Left cardiac atrium (tissue), 4 donors: ENCODE measurements around the gene REV1. TPM values are rescaled to one million over a fixed set of nuclear protein-coding genes. Genes with fewer than 3 reads are reported as not detected.

Experiments used
- ATAC-seq, 2 donors: fragments of 200-7000 bp; cut with Tn5 transposase; one replicate each; pipeline ENCODE4 v1.9.1; 2020; ENCODE audit warnings: mild to moderate bottlenecking in 2 of 2, moderate library complexity in 2 of 2
- DNase-seq: peaks from one replicate; pipeline ENCODE4 v3.0.0-alpha.2; 2020
- intact Hi-C, 2 donors: fragments of 100-400 bp; cut with DNase I; formaldehyde crosslinking; loops; one replicate each; pipeline versions ENCODE4 v1.14.1 to v1.15.1; 2022 to 2023
- total RNA-seq, 2 donors: library from RNA; stranded (reverse); fragmentation: NEBNext Ultra II Directional; extraction: Animal tissue kit (Norgen Biotek cat#: 25700); gene quantifications; one replicate each; pipeline ENCODE4 v1.2.1, GENCODE V29; 2021
- donor health status: DM: no; HTN: yes; CAD: no.
- donor health status: DM: no; HTN: yes; CAD: no; lungs with severe emphysema.
- donor health status: DM: yes; HTN: yes; CAD: no.
- donor health status: Dilated cardiomyopathy.

The REV1 gene
- total RNA-seq, 2 donors from 2014 or later, result 31.1 to 31.4 TPM

GRCh38 chr2:99420751-99421299 is 69.0 kb downstream of the REV1 start:
- intact Hi-C loops, result no loop called here
- ATAC-seq (peak; percentile 55 to 75), DNase-seq (no peak)

GRCh38 chr2:99420031-99420430 is 69.8 kb downstream of the REV1 start:
- DNase-seq (no peak), ATAC-seq (peak in 1 of 2 donors; percentile 62)
- intact Hi-C loops, result no loop called here

- ATAC-seq, result no peak
These were observed 72.4 kb downstream of the REV1 start for GRCh38 chr2:99417396-99417795.

GRCh38 chr2:99414566-99414965 is 75.3 kb downstream of the REV1 start:
- ATAC-seq, result no peak

More at GRCh38 chr2:99417396-99417795, 72.4 kb downstream of the REV1 start:
- DNase-seq, result no peak
- intact Hi-C loops, result no loop called here

GRCh38 chr2:99410276-99410675 is 79.5 kb downstream of the REV1 start:
- intact Hi-C loops, result no loop called here
- DNase-seq, result no peak
- ATAC-seq, result no peak

More at GRCh38 chr2:99414566-99414965, 75.3 kb downstream of the REV1 start:
- intact Hi-C loops, result no loop called here
- no peak for DNase-seq

GRCh38 chr2:99406137-99406536 is 83.7 kb downstream of the REV1 start:
- ATAC-seq (no peak), DNase-seq (no peak)
- intact Hi-C loops, result no loop called here

- DNase-seq (no peak), ATAC-seq (peak; percentile 55 to 81)
- intact Hi-C loops, result no loop called here
These were observed 84.8 kb downstream of the REV1 start for GRCh38 chr2:99404797-99405669.

DNA sequence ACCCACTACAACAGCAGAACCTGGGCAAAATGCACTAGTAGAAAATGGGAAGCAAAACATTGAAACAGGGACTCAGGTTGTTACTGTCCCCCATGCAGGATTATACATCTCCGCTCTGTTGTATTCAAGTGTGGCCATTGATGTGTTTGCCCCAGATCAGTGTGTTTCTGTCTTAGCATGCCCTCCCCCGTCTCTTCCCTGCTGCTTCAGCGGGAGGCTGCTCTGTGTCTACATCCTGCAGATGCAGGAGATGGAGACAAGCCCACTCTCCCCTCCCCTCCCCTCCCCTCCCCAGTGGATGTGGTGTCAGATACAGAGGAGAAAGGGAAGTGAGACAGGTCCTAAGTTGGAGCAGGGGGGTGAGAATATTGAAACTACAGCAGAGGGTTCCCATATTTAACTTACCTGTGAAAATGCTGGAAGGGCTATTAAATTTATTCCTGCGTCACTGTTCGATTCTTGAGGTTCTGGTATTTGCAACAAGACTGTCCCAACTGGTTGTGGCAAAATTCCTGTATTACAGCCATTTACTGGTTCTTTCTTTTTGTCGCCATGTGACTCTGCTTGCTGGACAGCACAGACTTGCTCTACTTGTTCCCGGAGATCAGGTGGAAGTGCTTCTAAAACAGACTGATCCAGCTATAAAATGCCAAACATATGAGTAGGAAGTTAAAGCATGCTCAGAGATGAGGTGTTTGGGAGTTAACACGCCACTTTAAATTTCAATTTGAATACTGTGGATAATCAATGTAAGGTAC is 85.6 kb downstream of the REV1 start:
- intact Hi-C loops, result no loop called here
- DNase-seq (no peak), ATAC-seq (peak; percentile 12 to 13)

DNA sequence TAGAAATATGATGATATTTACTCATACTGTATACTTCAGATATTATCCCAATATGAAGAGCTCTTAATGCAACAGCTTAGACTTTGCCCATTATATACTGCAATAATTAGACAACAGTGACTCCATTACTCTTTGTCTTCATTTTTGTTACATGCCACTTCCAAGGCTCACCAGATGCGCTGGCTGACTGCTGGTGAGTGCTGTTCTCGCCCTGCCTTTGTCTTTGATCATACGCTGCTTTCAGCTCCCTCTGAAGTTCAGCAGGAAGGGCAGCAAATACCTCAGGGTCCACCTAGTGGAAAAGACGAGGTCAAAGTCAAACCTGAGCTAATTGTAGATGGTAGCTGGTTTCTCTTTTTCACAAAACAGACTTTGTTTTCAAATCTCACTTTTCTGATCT is 86.3 kb downstream of the REV1 start:
- intact Hi-C loops, result no loop called here
- ATAC-seq, result peak; percentile 30 to 37
- no peak for DNase-seq

DNA sequence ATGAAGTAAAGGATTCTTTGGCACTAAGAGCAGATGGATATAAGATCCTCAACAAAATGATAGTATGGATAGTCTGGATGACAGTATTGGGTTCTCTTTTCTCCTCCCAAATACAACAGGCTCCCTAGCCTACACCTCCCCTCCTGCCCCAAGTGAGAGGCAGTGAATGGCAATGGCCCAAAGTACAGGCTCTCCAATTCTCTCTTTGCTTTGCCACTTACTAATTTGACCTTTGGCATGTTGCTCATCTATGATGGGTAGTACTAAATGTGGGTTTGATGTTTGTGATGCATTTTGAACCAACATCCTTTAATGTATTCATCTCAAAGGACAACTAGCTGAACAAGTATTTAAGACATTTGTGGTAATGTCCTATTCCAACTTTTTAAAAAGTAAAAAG is 86.7 kb downstream of the REV1 start:
- intact Hi-C loops, result no loop called here
- DNase-seq, result no peak
- ATAC-seq, result peak in 1 of 2 donors; percentile 20

DNA sequence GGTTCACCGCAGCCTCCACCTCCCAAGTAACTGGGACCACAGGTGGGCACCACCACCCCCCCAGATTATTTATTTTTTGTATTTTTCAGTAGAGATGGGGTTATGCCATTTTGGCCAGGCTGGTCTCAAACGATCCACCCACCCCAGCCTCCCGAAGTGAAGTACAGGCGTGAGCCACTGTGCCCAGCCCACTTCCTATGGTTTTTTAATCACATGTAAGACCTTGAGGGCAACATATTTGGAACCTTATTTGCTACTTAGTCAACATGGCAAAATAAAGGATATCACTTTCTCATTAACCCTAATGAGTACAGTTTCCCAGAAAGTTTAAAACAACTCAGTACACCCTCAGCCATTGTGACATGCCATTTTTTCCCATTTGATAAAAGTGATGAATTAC is 88.0 kb downstream of the REV1 start:
- DNase-seq (no peak), ATAC-seq (no peak)
- intact Hi-C loops, result no loop called here

- ATAC-seq (no peak), DNase-seq (no peak)
- intact Hi-C loops, result no loop called here
These were observed 90.0 kb downstream of the REV1 start for GRCh38 chr2:99399795-99400194.

GRCh38 chr2:99399063-99399462 is 90.8 kb downstream of the REV1 start:
- ATAC-seq (no peak), DNase-seq (no peak)
- intact Hi-C loops, result no loop called here

- ATAC-seq (peak; percentile 42 to 58), DNase-seq (no peak)
- intact Hi-C loops, result no loop called here
These were observed 91.5 kb downstream of the REV1 start for GRCh38 chr2:99398303-99398702.

GRCh38 chr2:99397266-99397920 is 92.4 kb downstream of the REV1 start:
- intact Hi-C loops, result no loop called here
- DNase-seq, result no peak
- ATAC-seq, result no peak

DNA sequence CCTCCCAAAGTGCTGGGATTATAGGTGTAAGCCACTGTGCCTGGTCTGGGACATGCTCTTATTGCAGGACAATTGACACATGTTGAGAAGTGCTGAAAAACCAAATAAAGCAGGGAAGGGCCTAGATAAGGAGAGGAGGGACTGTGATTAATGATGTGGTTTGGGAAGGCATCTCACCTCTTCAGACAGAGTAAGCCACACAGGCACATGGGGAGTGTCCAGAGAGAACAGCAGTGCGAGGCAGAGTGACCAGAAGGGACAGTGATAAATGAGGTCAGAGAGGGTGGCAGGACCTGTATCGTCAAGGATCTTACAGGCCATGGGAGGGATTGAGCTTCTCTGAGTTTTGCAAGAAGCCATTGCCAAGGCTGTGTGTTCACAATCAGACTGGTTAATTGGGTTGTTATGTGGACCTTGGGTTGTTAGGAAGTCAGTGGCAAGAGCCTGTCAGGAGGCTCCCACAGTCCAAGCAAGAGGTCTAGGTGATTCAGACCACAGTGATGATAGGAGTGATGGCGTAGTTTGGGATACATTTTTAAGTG is 94.2 kb downstream of the REV1 start:
- intact Hi-C loops, result no loop called here
- ATAC-seq, result peak in 1 of 2 donors; percentile 45

GRCh38 chr2:99389946-99390345 is 99.9 kb downstream of the REV1 start:
- intact Hi-C loops, result no loop called here
- ATAC-seq (no peak), DNase-seq (no peak)

More for the DNA sequence above, 94.2 kb downstream of the REV1 start:
- no peak for DNase-seq

- DNase-seq (no peak), ATAC-seq (peak in 1 of 2 donors; percentile 93)
- intact Hi-C loops, result no loop called here
These were observed 100.4 kb downstream of the REV1 start for GRCh38 chr2:99389371-99389770.

- ATAC-seq (peak in 1 of 2 donors; percentile 51), DNase-seq (no peak)
- intact Hi-C loops, result no loop called here
These were observed 100.9 kb downstream of the REV1 start for GRCh38 chr2:99388892-99389291.
